ENCODE measurements around the gene FBXO22.
"Not testable (repeated sequence)": the region's sequence is repeated elsewhere in the genome, so short reads cannot be mapped to it uniquely, and the experiment has no call there.

Gene FBXO22

GRCh38 chr15:75891895-75892294 is 11.8 kb upstream of the FBXO22 start:
- no peak overlapping the region for H3K4me3 Mint-ChIP-seq
- H3K27ac Mint-ChIP-seq: no peak overlapping the region
- DNase-seq: no peak
- no peaks in the 10 kb centered on the region for H3K27me3 Mint-ChIP-seq
- H3K36me3 Mint-ChIP-seq (ENCODE audit: low read depth): peaks cover 5% of the 10 kb centered on the region
- peaks cover 8% of the 10 kb centered on the region for H3K4me1 Mint-ChIP-seq
- ATAC-seq: peak; percentile 88
- H3K9me3 Mint-ChIP-seq: no peaks in the 10 kb centered on the region

GRCh38 chr15:75895731-75896130 is 7.9 kb upstream of the FBXO22 start:
- ATAC-seq: no peak
- H3K27me3 Mint-ChIP-seq: no peaks in the 10 kb centered on the region
- peaks cover 5% of the 10 kb centered on the region for H3K36me3 Mint-ChIP-seq (ENCODE audit: low read depth)

GRCh38 chr15:75900577-75900976 is 3.1 kb upstream of the FBXO22 start:
- Mint-ChIP-seq H3K4me1 (peaks cover 31% of the 10 kb centered on the region), H3K4me3 (no peak overlapping the region), H3K9me3 (no peaks in the 10 kb centered on the region), H3K36me3 (ENCODE audit: low read depth) (peaks cover 16% of the 10 kb centered on the region), H3K27me3 (no peaks in the 10 kb centered on the region), H3K27ac (no peak overlapping the region)
- ATAC-seq (no peak), DNase-seq (no peak)

More at GRCh38 chr15:75895731-75896130, 7.9 kb upstream of the FBXO22 start:
- Mint-ChIP-seq H3K27ac (no peak overlapping the region), H3K9me3 (no peaks in the 10 kb centered on the region), H3K4me3 (no peak overlapping the region), H3K4me1 (peaks cover 10% of the 10 kb centered on the region)
- no peak for DNase-seq

GRCh38 chr15:75902129-75902557 is 1.5 kb upstream of the FBXO22 start:
- no peak for DNase-seq
- Mint-ChIP-seq H3K27ac (no peak overlapping the region), H3K4me1 (peaks cover 36% of the 10 kb centered on the region), H3K27me3 (no peaks in the 10 kb centered on the region), H3K9me3 (no peaks in the 10 kb centered on the region), H3K36me3 (ENCODE audit: low read depth) (peaks cover 25% of the 10 kb centered on the region), H3K4me3 (no peak overlapping the region)
- ATAC-seq: no peak

- no peak overlapping the region for H3K27ac Mint-ChIP-seq
- no peak for ATAC-seq
Measured at GRCh38 chr15:75905231-75905630, 1.6 kb downstream of the FBXO22 start.

GRCh38 chr15:75910355-75910754 is 6.7 kb downstream of the FBXO22 start:
- ATAC-seq, H3K4me3 Mint-ChIP-seq, H3K27me3 Mint-ChIP-seq, H3K9me3 Mint-ChIP-seq, DNase-seq: not testable (repeated sequence)
- H3K27ac Mint-ChIP-seq: peak overlapping the region; percentile 26
- peaks cover 69% of the 10 kb centered on the region for H3K36me3 Mint-ChIP-seq (ENCODE audit: low read depth)
- H3K4me1 Mint-ChIP-seq: peaks cover 33% of the 10 kb centered on the region

More at GRCh38 chr15:75905231-75905630, 1.6 kb downstream of the FBXO22 start:
- H3K9me3 Mint-ChIP-seq: no peaks in the 10 kb centered on the region
- no peaks in the 10 kb centered on the region for H3K27me3 Mint-ChIP-seq
- DNase-seq: no peak
- H3K4me1 Mint-ChIP-seq: peaks cover 51% of the 10 kb centered on the region
- H3K4me3 Mint-ChIP-seq: peak overlapping the region; percentile 100
- peaks cover 36% of the 10 kb centered on the region for H3K36me3 Mint-ChIP-seq (ENCODE audit: low read depth)

- no peaks in the 10 kb centered on the region for H3K9me3 Mint-ChIP-seq
- H3K36me3 Mint-ChIP-seq (ENCODE audit: low read depth): peaks cover 40% of the 10 kb centered on the region
Measured at GRCh38 chr15:75916978-75917377, 13.3 kb downstream of the FBXO22 start.

GRCh38 chr15:75918135-75918534 is 14.5 kb downstream of the FBXO22 start:
- DNase-seq: no peak
- H3K9me3 Mint-ChIP-seq: no peaks in the 10 kb centered on the region
- peak overlapping the region; percentile 19 for H3K27ac Mint-ChIP-seq
- no peaks in the 10 kb centered on the region for H3K27me3 Mint-ChIP-seq
- H3K4me3 Mint-ChIP-seq: no peak overlapping the region
- ATAC-seq: no peak
- H3K4me1 Mint-ChIP-seq: peaks cover 7% of the 10 kb centered on the region
- H3K36me3 Mint-ChIP-seq (ENCODE audit: low read depth): peaks cover 36% of the 10 kb centered on the region

More at GRCh38 chr15:75916978-75917377, 13.3 kb downstream of the FBXO22 start:
- DNase-seq: no peak
- Mint-ChIP-seq H3K27ac (no peak overlapping the region), H3K27me3 (no peaks in the 10 kb centered on the region), H3K4me1 (no peaks in the 10 kb centered on the region), H3K4me3 (no peak overlapping the region)
- no peak for ATAC-seq

GRCh38 chr15:75920079-75920478 is 16.4 kb downstream of the FBXO22 start:
- H3K27ac Mint-ChIP-seq: no peak overlapping the region
- no peak overlapping the region for H3K4me3 Mint-ChIP-seq
- H3K4me1 Mint-ChIP-seq: peaks cover 16% of the 10 kb centered on the region
- ATAC-seq: no peak
- no peaks in the 10 kb centered on the region for H3K27me3 Mint-ChIP-seq
- no peaks in the 10 kb centered on the region for H3K9me3 Mint-ChIP-seq
- peaks cover 31% of the 10 kb centered on the region for H3K36me3 Mint-ChIP-seq (ENCODE audit: low read depth)
- DNase-seq: no peak

GRCh38 chr15:75921732-75922703 is 18.3 kb downstream of the FBXO22 start:
- Mint-ChIP-seq H3K36me3 (ENCODE audit: low read depth) (peaks cover 41% of the 10 kb centered on the region), H3K27ac (no peak overlapping the region), H3K27me3 (no peaks in the 10 kb centered on the region), H3K4me3 (no peak overlapping the region), H3K4me1 (peaks cover 28% of the 10 kb centered on the region), H3K9me3 (no peaks in the 10 kb centered on the region)
- ATAC-seq: no peak
- no peak for DNase-seq

GRCh38 chr15:75923756-75924155 is 20.1 kb downstream of the FBXO22 start:
- ATAC-seq (peak; percentile 84), DNase-seq (no peak)
- Mint-ChIP-seq H3K4me1 (peaks cover 42% of the 10 kb centered on the region), H3K9me3 (no peaks in the 10 kb centered on the region), H3K27me3 (no peaks in the 10 kb centered on the region), H3K27ac (peak overlapping the region; percentile 16), H3K4me3 (no peak overlapping the region), H3K36me3 (ENCODE audit: low read depth) (peaks cover 42% of the 10 kb centered on the region)

GRCh38 chr15:75924576-75924975 is 20.9 kb downstream of the FBXO22 start:
- Mint-ChIP-seq H3K27ac (no peak overlapping the region), H3K4me3 (no peak overlapping the region), H3K9me3 (no peaks in the 10 kb centered on the region), H3K27me3 (no peaks in the 10 kb centered on the region), H3K4me1 (peaks cover 46% of the 10 kb centered on the region), H3K36me3 (ENCODE audit: low read depth) (peaks cover 42% of the 10 kb centered on the region)
- ATAC-seq (no peak), DNase-seq (no peak)

- no peak overlapping the region for H3K27ac Mint-ChIP-seq
- no peaks in the 10 kb centered on the region for H3K9me3 Mint-ChIP-seq
- peaks cover 46% of the 10 kb centered on the region for H3K36me3 Mint-ChIP-seq (ENCODE audit: low read depth)
- ATAC-seq: no peak
- DNase-seq: no peak
- H3K4me1 Mint-ChIP-seq: peaks cover 52% of the 10 kb centered on the region
- no peak overlapping the region for H3K4me3 Mint-ChIP-seq
- H3K27me3 Mint-ChIP-seq: no peaks in the 10 kb centered on the region
Measured at GRCh38 chr15:75925440-75925839, 21.8 kb downstream of the FBXO22 start.

GRCh38 chr15:75926931-75927330 is 23.3 kb downstream of the FBXO22 start:
- Mint-ChIP-seq H3K9me3 (no peaks in the 10 kb centered on the region), H3K27ac (no peak overlapping the region), H3K4me3 (no peak overlapping the region), H3K27me3 (no peaks in the 10 kb centered on the region), H3K4me1 (peaks cover 56% of the 10 kb centered on the region), H3K36me3 (ENCODE audit: low read depth) (peaks cover 55% of the 10 kb centered on the region)
- no peak for DNase-seq
- ATAC-seq: no peak

GRCh38 chr15:75927601-75928000 is 23.9 kb downstream of the FBXO22 start:
- peaks cover 52% of the 10 kb centered on the region for H3K36me3 Mint-ChIP-seq (ENCODE audit: low read depth)
- H3K4me3 Mint-ChIP-seq: no peak overlapping the region
- no peaks in the 10 kb centered on the region for H3K9me3 Mint-ChIP-seq
- H3K27ac Mint-ChIP-seq: no peak overlapping the region
- ATAC-seq: no peak
- no peak for DNase-seq
- H3K27me3 Mint-ChIP-seq: no peaks in the 10 kb centered on the region
- peaks cover 50% of the 10 kb centered on the region for H3K4me1 Mint-ChIP-seq

All from activated naive CD8-positive, alpha-beta T cell treated with anti-CD3 and anti-CD28 coated beads, Interleukin-2, amount 50 U/mL, for 24 hours (primary cell).